Measurements from ENCODE around the gene CAPZB.

The CAPZB gene

GRCh38 chr1:19496527-19496874 is 11.2 kb upstream of the CAPZB start:
- DNase-seq = no peak

DNA sequence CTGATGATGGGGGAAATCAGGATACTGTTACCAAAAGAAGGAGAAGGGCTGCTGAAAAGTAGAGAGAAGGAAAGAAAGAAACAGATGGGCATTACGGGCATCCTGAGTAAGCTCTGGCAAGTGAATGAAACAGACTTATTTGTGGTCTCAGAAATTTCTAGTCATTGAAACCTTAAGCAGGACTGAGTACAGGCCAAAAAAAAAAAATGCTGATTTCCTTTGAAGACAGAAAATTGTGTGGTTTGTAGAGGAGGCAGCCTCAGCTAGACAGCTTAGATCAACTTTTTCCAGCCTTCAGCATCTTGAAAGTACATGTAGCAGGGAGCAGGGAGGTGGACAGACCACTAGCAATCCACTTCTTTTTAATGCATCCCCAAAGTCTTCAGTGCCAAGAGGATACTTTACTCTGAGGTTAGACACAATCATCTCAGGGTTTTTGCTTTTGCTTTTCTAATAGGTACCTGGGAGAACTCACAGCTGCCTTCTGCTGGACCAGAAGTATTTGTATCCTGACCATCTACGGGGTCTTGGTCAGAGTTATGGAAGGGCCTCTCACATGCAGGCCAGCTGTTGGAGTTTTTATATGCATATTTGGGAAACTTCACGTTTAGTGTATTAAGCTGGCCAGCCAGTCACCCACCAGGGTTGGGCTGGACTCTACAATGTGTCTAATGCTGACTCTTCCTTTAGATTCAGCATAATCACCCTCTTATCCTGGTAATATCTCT is 10.6 kb upstream of the CAPZB start:
- DNase-seq = no peak

DNA sequence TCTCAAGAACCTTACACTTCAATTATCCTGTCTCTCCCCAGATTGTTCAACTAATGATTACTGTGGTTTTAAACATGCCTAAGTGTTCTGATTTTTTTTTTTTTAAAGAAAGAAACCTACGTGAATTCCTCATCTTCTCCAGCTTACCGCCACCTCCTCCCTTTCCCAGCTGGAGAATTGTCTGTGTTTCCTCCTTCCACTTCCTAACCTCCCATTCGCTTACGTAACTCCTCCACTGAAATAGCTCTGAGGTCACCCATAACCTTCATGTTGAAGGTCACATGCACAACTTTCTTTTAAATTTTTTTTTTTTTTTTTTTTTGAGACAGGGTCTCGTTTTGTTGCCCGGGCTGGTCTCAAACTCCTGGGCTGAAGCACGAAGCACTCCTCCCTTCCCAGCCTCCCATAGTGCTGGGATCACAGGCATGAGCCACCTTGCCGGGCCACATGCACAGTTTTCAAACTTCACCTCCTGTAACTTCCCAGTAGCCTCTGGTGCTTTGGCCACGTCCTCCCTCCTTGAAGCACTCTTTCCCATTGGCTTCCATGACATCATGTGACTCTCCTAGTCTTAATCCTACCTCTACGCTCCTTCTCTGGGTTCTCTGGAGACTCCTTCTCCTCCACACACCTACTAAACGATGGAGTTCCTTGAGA is 9.8 kb upstream of the CAPZB start:
- no peak for DNase-seq

DNA sequence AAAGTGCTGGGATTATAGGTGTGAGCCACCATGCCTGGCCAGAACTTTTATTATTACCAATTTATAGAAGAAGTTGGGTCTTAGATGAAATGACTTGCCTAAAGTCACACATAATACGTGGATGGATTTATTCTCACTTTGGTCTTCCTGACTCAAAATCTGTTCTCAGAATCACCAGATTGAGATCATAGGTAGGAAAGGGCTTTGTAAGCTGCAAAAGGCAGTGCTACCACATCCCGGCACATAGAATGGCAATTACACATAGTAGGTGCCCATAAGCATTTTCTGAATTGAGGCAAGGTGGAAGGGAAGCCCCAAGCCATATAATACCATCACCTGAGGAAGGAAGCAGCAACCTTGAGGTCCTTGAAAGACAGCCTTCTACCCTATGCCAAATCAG is 8.2 kb upstream of the CAPZB start:
- DNase-seq = no peak

DNA sequence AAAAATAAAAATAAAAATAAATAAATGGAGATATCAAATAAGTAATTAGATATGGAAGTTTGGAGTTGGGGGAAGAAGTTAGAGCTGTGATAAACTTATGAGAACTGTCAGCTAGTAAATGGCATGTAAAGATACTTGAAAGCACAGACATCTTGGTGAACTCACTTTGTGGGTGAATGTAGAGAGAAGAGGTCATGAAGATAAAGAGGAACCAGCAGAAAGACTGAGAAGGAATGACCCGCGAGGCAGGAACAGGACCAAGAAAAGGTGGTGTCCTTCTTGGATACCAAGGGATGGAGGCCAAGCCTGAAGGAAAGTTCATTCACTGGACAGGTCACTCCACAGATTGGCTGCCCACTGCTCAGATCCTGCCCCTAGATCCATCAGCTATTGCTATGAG is 4.7 kb upstream of the CAPZB start:
- no peak for DNase-seq

DNA sequence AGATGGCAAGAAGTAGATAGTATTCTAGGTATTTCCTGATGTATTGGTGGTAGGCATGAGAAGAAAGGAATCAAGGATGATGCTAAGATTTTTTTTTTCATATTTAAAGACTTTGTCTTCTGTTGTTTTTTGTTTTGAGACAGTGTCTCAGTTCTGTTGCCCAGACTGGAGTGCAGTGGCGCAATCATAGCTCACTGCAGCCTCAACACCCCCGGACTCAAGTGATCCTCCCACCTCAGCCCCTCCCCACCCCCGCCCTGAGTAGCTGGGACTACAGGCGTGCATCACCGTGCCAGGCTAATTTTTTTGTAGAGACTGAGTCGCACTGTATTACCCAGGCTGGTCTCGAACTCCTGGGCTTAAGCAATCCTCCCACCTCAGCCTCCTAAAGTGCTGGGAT is 2.8 kb upstream of the CAPZB start:
- DNase-seq = no peak

DNA sequence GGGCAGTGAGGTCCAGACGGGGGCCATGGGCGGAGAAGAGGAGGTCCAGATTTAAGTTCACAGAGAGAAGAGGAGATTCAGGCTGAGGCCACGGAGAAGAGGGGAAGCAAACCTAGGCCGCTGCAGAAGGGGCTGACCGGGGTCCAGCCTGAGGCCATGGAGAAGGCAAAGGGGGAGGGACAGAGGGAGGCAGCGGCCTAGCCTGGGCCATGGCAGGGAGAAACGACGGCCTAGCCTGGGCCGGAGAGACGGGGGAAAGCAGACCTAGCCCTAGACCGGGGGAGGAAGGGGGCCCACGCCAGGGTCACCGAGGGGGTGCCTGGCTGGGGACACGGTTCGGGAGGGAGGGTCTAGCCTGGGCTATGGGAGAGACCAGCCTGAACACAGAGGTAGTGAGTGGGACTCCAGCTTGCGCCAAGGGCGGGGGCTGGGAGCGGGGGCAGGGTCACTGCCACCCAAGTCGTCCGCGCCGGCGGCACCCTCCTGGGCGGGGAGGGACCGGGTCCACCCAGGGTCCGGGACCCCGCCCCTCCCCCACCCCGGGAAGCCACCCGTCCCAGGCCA is 459 bp downstream of the CAPZB start:
- DNase-seq = peak; percentile 63

DNA sequence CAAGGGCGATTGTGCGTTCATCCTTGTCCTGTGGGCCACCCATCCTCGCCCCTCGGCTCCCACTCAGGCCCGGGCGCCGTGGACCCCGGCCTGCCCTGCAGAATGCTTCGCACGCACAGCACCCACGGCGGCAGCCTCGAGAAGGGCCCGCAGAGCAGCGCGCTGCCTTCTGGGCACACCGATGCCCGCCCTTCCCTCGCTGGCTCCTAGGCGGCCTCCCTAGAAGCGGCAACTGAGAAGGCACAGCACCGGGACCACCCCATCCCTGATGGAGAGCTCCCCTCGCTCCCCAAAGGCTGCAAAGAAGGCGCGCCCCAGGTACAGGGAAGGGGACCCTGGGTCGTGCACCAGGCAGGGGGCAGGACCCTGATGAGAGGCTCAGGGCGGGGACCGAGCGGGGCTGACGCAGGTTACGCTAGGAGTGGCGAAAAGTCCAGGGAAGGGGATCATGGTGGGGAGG is 971 bp downstream of the CAPZB start:
- no peak for DNase-seq

- no peak for DNase-seq
Observed at GRCh38 chr1:19483691-19484090, 1.6 kb downstream of the CAPZB start.

GRCh38 chr1:19483261-19483660 is 2.1 kb downstream of the CAPZB start:
- DNase-seq = no peak

DNA sequence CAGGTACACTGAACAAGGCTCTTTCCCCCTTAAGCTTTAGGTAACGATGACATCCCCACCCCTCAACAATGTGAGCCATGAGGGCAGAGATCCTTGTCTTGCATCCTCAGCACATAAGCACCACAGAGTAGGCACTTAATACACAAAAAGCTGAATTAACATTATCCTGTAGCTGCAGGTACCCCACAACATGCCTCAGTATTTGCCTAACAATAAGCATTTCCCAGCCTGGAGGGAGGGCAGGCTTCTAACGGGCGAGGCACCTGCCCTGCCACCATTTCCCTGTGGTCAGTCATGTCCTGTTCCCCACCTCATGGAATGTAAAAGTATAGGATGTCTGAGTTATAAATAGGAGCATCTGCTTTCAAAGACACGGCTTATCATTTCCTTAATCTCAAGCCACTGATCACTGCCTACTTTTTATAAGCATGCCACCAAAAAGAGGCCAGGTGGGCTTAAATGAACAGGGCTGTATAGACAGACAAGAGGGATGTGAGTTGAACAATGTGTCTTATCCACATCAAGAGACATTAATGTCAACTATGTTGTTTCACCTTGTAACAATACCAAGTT is 3.4 kb downstream of the CAPZB start:
- DNase-seq = no peak

DNA sequence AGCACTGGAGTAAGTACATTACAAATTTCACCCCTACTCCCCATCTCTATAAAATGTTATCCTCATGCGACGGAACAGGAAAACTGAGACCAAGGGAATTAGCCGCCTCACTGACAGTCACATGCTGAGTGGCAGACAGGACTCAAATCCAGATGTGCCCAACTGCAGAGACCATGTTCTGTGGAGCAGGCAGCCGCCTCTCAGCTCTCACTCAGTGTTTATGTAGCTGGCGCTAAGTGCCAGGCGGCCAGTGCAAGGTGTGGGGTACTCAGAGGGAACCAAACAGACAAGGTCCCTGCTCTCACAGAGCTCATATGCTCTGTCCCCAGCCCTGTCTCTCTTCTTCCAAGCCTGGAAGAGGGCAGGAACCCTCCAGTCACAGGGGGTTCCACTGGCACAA is 5.1 kb downstream of the CAPZB start:
- DNase-seq = no peak

DNA sequence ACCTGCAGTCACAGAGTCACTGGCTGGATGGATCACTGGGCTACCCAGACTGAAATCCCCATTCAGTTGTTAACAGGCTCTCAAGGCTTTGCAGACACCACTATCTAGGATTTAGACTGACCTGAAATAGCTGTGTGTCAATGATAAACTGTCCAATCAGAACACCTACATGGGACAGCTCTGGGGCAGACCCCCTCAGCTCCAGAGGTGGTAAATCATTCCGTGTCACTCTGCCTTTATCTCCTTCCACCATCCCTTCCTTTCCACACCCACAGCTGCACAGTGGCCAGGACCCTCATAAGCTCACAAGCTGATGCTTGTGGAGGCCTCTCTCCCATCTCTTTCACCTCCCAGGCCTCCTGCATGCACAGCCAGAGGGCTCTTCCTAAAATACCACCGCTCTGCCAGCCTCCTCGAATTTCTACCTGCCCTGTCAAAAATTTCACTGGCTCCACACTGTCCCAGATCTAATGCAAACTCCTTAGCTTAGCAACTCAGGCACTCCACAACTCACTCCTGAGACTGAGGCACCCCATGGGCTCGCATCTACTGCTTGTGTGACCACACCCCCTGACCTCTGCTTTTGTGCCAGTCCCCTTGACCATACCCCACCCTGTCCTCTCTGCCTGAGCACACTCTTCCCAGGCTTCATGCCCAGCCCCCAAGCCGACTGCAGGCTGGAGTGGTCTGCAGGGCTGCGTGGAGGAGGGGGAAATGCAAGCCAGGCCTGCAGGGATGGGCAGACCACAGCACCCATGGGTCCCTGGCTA is 5.8 kb downstream of the CAPZB start:
- no peak for DNase-seq

- no peak for DNase-seq
Observed at GRCh38 chr1:19478322-19478721, 7.0 kb downstream of the CAPZB start.

DNA sequence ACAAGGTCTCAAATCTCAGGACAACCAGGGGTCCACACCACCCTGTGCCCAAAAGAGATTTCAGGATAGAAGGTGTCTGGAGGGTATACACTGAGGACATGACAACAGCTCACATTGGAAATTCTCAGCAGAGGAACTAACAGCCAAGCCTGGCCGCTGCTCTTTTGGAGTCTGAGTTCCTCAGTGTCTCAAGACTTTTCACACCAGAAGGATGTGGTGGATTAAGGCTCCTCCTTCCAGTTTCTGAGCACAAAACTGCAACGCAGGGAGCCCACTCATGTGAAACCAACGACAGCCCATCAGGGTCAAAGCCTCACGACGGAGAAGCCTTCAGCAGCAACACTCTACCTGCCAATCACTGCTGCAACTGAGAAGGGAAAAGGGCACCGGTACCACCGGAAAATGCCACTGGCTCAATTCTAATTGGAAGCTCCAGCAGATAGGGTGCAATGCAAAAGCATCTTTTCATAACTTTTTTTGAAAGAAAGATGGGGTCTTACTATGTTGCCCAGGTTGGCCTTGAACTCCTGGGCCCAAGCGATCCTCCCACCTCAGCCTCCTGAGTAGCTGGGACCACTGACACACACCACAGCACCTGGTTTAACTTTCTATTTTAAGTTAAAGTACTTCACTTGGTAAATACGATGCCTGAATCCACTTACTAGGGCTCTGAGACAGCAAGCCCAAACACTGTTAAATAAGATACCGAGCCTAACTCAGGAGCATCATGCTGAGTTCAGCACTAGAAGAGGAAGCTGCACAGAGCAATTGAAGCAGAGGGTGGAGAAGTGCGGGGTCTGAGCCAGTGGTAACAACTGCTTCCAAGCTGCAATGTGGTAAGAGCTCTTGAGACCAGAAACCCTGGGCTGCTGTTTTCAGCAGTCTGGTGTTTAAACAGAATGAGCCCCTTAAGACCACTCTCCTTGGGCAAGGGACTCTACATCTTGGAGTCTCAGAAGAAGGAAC is 7.8 kb downstream of the CAPZB start:
- DNase-seq = no peak

DNA sequence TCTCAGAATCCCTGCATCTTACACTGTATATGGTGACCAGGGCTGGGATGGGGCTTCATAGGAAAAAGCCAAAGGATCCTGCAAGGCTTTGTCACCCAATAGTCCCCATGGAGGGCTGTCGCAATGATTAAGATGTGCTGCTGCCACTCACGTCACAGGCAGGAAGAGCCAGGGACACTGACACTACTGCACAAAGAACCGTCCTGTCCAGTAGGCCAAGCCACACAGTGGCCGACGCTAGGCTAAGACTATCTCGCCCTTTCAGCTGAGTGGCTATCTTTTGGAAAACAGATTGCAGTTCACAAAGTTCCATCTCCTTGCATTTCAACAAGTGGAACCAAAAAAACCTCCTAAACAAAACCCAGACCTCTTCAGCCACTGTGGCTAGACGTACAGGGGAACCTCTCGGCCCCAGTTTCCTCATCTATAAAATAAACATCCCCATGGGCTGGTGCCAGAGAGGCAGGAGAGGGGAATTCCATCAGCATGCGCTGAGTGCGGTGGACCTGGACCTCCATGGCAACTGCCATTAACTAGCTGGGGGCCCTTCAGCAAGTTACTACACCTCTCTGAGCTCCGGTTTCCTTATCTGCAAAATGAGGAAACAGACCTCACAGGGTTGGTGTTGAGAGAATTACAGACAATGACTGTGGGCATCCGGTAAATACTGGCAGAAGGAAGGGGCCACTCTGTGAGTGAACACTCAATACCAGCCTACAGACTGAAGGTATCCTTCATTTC is 8.7 kb downstream of the CAPZB start:
- no peak for DNase-seq

DNA sequence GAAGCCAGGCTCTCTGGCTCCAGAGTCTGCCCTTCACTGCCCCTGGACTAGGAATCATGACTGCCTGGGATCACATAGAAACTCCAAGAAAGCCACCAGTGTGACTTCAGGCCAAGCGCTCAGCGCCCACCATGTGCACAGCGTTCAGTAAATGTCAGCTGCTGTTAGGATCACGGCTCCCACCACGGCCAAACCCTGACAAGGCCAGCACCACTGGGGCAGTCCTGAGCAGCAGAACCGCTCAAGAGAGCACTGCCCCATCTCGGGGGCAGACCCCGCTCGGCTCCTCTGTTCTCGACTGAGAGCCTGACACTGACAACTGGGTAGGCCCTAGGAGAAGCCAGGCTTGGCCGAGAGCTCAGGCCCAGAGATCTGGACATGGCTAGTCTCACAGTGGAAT is 10.0 kb downstream of the CAPZB start:
- DNase-seq = no peak

- no peak for DNase-seq
Observed at GRCh38 chr1:19472174-19472573, 13.2 kb downstream of the CAPZB start.

GRCh38 chr1:19469004-19469403 is 16.3 kb downstream of the CAPZB start:
- no peak for DNase-seq

DNA sequence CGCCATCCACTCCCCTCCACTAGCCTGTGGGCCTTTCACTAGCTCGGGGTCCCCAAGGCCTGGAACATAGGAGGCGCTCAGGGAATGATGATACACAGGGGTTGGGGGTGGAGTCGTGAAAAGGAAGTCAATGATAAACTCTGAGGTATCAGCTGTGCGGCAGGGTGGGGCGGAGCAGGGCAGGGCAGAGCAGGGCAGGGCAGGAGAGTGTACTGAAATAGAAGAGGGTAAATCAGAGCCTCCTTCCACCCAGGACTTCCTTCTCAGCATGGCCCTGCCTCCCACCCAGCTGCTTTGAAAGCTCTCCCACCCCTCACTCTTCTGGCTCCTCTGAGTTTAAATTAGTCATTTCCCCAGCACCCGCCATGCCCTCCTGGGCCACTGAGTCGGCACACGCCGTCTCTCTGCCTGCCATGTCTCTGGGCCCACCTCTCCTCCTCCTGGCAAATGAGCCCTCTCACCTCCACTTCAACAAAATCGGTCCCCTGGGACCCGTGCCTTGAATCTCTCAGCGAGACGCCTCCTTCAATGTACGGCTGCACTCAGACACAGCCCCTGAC is 16.9 kb downstream of the CAPZB start:
- no peak for DNase-seq

All from right forelimb (tissue), 1 donor.